AG10803 (cell line): Measurements from ENCODE around the gene FUT7.

Experiments
- DNase-seq: peaks from one replicate; pipeline ENCODE4 v3.0.0; 2010; ENCODE audit warnings: low read depth
- H3K4me3 ChIP-seq: 2 replicates; pipeline ENCODE4 v1.5.1; 2011; ENCODE audit warnings: mild to moderate bottlenecking, low read length, control low read depth
- CTCF ChIP-seq: conservative IDR thresholded peaks from 2 replicates; pipeline ENCODE4 v1.5.1; 2011; ENCODE audit warnings: mild to moderate bottlenecking, low read length, control low read depth, inconsistent platforms

FUT7 gene

GRCh38 chr9:137070201-137070905, 38.5 kb upstream of the FUT7 start, which contains the start of gene SAPCD2:
TSS of gene SAPCD2 (minus strand) at chr9:137070557. CDS start at chr9:137070460, 97 bp downstream.
- DNase-seq = peak; percentile 77
- peak within 1 kb of the TSS; percentile 44 for H3K4me3 ChIP-seq
- no peak for TF ChIP-seq CTCF

GRCh38 chr9:137069508-137070091, 37.7 kb upstream of the FUT7 start:
- H3K4me3 ChIP-seq = 0 out of 2 replicates have a peak overlapping the region, but pooled peaks have one; percentile 3
- no peak for DNase-seq
- TF ChIP-seq CTCF = no peak

- no peak overlapping the region for H3K4me3 ChIP-seq
- DNase-seq = no peak
- no peak for TF ChIP-seq CTCF
These were observed 36.9 kb upstream of the FUT7 start for GRCh38 chr9:137068539-137069507.

- DNase-seq = peak; percentile 66
- no peak overlapping the region for H3K4me3 ChIP-seq
- TF ChIP-seq CTCF = peak; percentile 84
These were observed 36.1 kb upstream of the FUT7 start for GRCh38 chr9:137067860-137068538.

- no peak overlapping the region for H3K4me3 ChIP-seq
- no peak for TF ChIP-seq CTCF
- no peak for DNase-seq
These were observed 34.4 kb upstream of the FUT7 start for GRCh38 chr9:137066096-137066861.

- no peak for TF ChIP-seq CTCF
- no peak for DNase-seq
- H3K4me3 ChIP-seq = no peak overlapping the region
These were observed 33.6 kb upstream of the FUT7 start for GRCh38 chr9:137065336-137065967.
